Measurements from ENCODE around the gene SAMD4A. TPM values are rescaled to one million over a fixed set of nuclear protein-coding genes. Genes with fewer than 3 reads are reported as not detected.

The SAMD4A gene
- total RNA-seq, 1 experiment from 2014 or later: 77.2 TPM

GRCh38 chr14:54580933-54581332 is 14.0 kb downstream of the SAMD4A start:
- peaks cover 99% of the 10 kb centered on the region for H3K79me2 ChIP-seq (ENCODE audit: low read length)
- H3K27me3 ChIP-seq (ENCODE audit: low read length): no peaks in the 10 kb centered on the region
- no peak overlapping the region for H3K27ac ChIP-seq (ENCODE audit: low read length)
- peaks cover 87% of the 10 kb centered on the region for H3K36me3 ChIP-seq (ENCODE audit: insufficient read depth, low read length)
- H2AFZ ChIP-seq (ENCODE audit: low read length): no peak overlapping the region
- H3K4me1 ChIP-seq (ENCODE audit: low read length): peaks cover 31% of the 10 kb centered on the region
- H3K4me3 ChIP-seq (ENCODE audit: low read length): no peak overlapping the region
- no peak for DNase-seq
- no peaks in the 10 kb centered on the region for H3K9me2 ChIP-seq (replicated peaks; ENCODE audit: insufficient read depth, low read length)
- H3K9me3 ChIP-seq (ENCODE audit: low read length): no peaks in the 10 kb centered on the region
- peaks cover 72% of the 10 kb centered on the region for H4K20me1 ChIP-seq (ENCODE audit: insufficient read depth, low read depth, low read length)
- H3K9ac ChIP-seq (ENCODE audit: low read length): no peak overlapping the region
- H3K4me2 ChIP-seq (ENCODE audit: low read depth, low read length, poor library complexity, severe bottlenecking): no peak overlapping the region

GRCh38 chr14:54582334-54582733 is 15.4 kb downstream of the SAMD4A start:
- Histone ChIP-seq H3K9me3 (ENCODE audit: low read length) (no peaks in the 10 kb centered on the region), H4K20me1 (ENCODE audit: insufficient read depth, low read depth, low read length) (peaks cover 60% of the 10 kb centered on the region), H3K79me2 (ENCODE audit: low read length) (peaks cover 99% of the 10 kb centered on the region)

GRCh38 chr14:54584097-54584496 is 17.2 kb downstream of the SAMD4A start:
- Histone ChIP-seq H2AFZ (ENCODE audit: low read length) (no peak overlapping the region), H3K9ac (ENCODE audit: low read length) (no peak overlapping the region), H3K79me2 (ENCODE audit: low read length) (peaks cover 100% of the 10 kb centered on the region), H3K4me2 (ENCODE audit: low read depth, low read length, poor library complexity, severe bottlenecking) (no peak overlapping the region), H4K20me1 (ENCODE audit: insufficient read depth, low read depth, low read length) (peaks cover 49% of the 10 kb centered on the region), H3K36me3 (ENCODE audit: insufficient read depth, low read length) (peaks cover 85% of the 10 kb centered on the region), H3K9me3 (ENCODE audit: low read length) (no peaks in the 10 kb centered on the region), H3K4me1 (ENCODE audit: low read length) (peaks cover 39% of the 10 kb centered on the region), H3K27me3 (ENCODE audit: low read length) (no peaks in the 10 kb centered on the region), H3K4me3 (ENCODE audit: low read length) (no peak overlapping the region), H3K27ac (ENCODE audit: low read length) (no peak overlapping the region), H3K9me2 (replicated peaks; ENCODE audit: insufficient read depth, low read length) (no peaks in the 10 kb centered on the region)
- no peak for DNase-seq

More at GRCh38 chr14:54582334-54582733, 15.4 kb downstream of the SAMD4A start:
- Histone ChIP-seq H3K4me3 (ENCODE audit: low read length) (no peak overlapping the region), H3K4me2 (ENCODE audit: low read depth, low read length, poor library complexity, severe bottlenecking) (no peak overlapping the region), H3K36me3 (ENCODE audit: insufficient read depth, low read length) (peaks cover 85% of the 10 kb centered on the region), H2AFZ (ENCODE audit: low read length) (no peak overlapping the region), H3K9ac (ENCODE audit: low read length) (no peak overlapping the region), H3K9me2 (replicated peaks; ENCODE audit: insufficient read depth, low read length) (no peaks in the 10 kb centered on the region), H3K4me1 (ENCODE audit: low read length) (peaks cover 33% of the 10 kb centered on the region), H3K27ac (ENCODE audit: low read length) (no peak overlapping the region), H3K27me3 (ENCODE audit: low read length) (no peaks in the 10 kb centered on the region)
- DNase-seq: no peak

- Histone ChIP-seq H3K9ac (ENCODE audit: low read length) (no peak overlapping the region), H3K9me3 (ENCODE audit: low read length) (no peaks in the 10 kb centered on the region), H3K27ac (ENCODE audit: low read length) (no peak overlapping the region), H3K79me2 (ENCODE audit: low read length) (peaks cover 100% of the 10 kb centered on the region), H2AFZ (ENCODE audit: low read length) (no peak overlapping the region), H3K27me3 (ENCODE audit: low read length) (no peaks in the 10 kb centered on the region), H3K9me2 (replicated peaks; ENCODE audit: insufficient read depth, low read length) (no peaks in the 10 kb centered on the region), H3K4me2 (ENCODE audit: low read depth, low read length, poor library complexity, severe bottlenecking) (no peak overlapping the region), H4K20me1 (ENCODE audit: insufficient read depth, low read depth, low read length) (peaks cover 49% of the 10 kb centered on the region), H3K4me3 (ENCODE audit: low read length) (no peak overlapping the region), H3K36me3 (ENCODE audit: insufficient read depth, low read length) (peaks cover 86% of the 10 kb centered on the region), H3K4me1 (ENCODE audit: low read length) (peaks cover 43% of the 10 kb centered on the region)
- DNase-seq: no peak
Observed at GRCh38 chr14:54585214-54585613, 18.3 kb downstream of the SAMD4A start.

- H3K36me3 ChIP-seq (ENCODE audit: insufficient read depth, low read length): peaks cover 83% of the 10 kb centered on the region
- DNase-seq: no peak
- H3K9me2 ChIP-seq (replicated peaks; ENCODE audit: insufficient read depth, low read length): no peaks in the 10 kb centered on the region
- H4K20me1 ChIP-seq (ENCODE audit: insufficient read depth, low read depth, low read length): peaks cover 41% of the 10 kb centered on the region
- no peaks in the 10 kb centered on the region for H3K9me3 ChIP-seq (ENCODE audit: low read length)
- H3K4me2 ChIP-seq (ENCODE audit: low read depth, low read length, poor library complexity, severe bottlenecking): no peak overlapping the region
- H3K4me3 ChIP-seq (ENCODE audit: low read length): no peak overlapping the region
- H3K9ac ChIP-seq (ENCODE audit: low read length): no peak overlapping the region
- no peaks in the 10 kb centered on the region for H3K27me3 ChIP-seq (ENCODE audit: low read length)
- H3K27ac ChIP-seq (ENCODE audit: low read length): no peak overlapping the region
- H3K79me2 ChIP-seq (ENCODE audit: low read length): peaks cover 100% of the 10 kb centered on the region
- peaks cover 45% of the 10 kb centered on the region for H3K4me1 ChIP-seq (ENCODE audit: low read length)
- H2AFZ ChIP-seq (ENCODE audit: low read length): no peak overlapping the region
Observed at GRCh38 chr14:54589076-54589475, 22.1 kb downstream of the SAMD4A start.

- peaks cover 83% of the 10 kb centered on the region for H3K36me3 ChIP-seq (ENCODE audit: insufficient read depth, low read length)
- H3K4me1 ChIP-seq (ENCODE audit: low read length): peaks cover 45% of the 10 kb centered on the region
- no peak overlapping the region for H3K27ac ChIP-seq (ENCODE audit: low read length)
- no peak overlapping the region for H3K4me2 ChIP-seq (ENCODE audit: low read depth, low read length, poor library complexity, severe bottlenecking)
- no peaks in the 10 kb centered on the region for H3K9me2 ChIP-seq (replicated peaks; ENCODE audit: insufficient read depth, low read length)
- no peak overlapping the region for H2AFZ ChIP-seq (ENCODE audit: low read length)
- no peaks in the 10 kb centered on the region for H3K9me3 ChIP-seq (ENCODE audit: low read length)
- peaks cover 100% of the 10 kb centered on the region for H3K79me2 ChIP-seq (ENCODE audit: low read length)
- no peaks in the 10 kb centered on the region for H3K27me3 ChIP-seq (ENCODE audit: low read length)
- no peak overlapping the region for H3K9ac ChIP-seq (ENCODE audit: low read length)
- H4K20me1 ChIP-seq (ENCODE audit: insufficient read depth, low read depth, low read length): peaks cover 39% of the 10 kb centered on the region
- DNase-seq: no peak
- H3K4me3 ChIP-seq (ENCODE audit: low read length): no peak overlapping the region
Observed at GRCh38 chr14:54589843-54590242, 22.9 kb downstream of the SAMD4A start.

- DNase-seq: no peak
- Histone ChIP-seq H4K20me1 (ENCODE audit: insufficient read depth, low read depth, low read length) (peaks cover 40% of the 10 kb centered on the region), H3K36me3 (ENCODE audit: insufficient read depth, low read length) (peaks cover 81% of the 10 kb centered on the region), H3K27me3 (ENCODE audit: low read length) (no peaks in the 10 kb centered on the region), H3K9ac (ENCODE audit: low read length) (no peak overlapping the region), H3K79me2 (ENCODE audit: low read length) (peaks cover 99% of the 10 kb centered on the region), H3K4me3 (ENCODE audit: low read length) (no peak overlapping the region), H3K4me1 (ENCODE audit: low read length) (peaks cover 45% of the 10 kb centered on the region), H2AFZ (ENCODE audit: low read length) (no peak overlapping the region), H3K4me2 (ENCODE audit: low read depth, low read length, poor library complexity, severe bottlenecking) (no peak overlapping the region), H3K9me2 (replicated peaks; ENCODE audit: insufficient read depth, low read length) (no peaks in the 10 kb centered on the region), H3K27ac (ENCODE audit: low read length) (no peak overlapping the region), H3K9me3 (ENCODE audit: low read length) (no peaks in the 10 kb centered on the region)
Observed at GRCh38 chr14:54590481-54590880, 23.6 kb downstream of the SAMD4A start.

- no peaks in the 10 kb centered on the region for H3K9me3 ChIP-seq (ENCODE audit: low read length)
- H3K4me1 ChIP-seq (ENCODE audit: low read length): peaks cover 45% of the 10 kb centered on the region
- peaks cover 44% of the 10 kb centered on the region for H4K20me1 ChIP-seq (ENCODE audit: insufficient read depth, low read depth, low read length)
- no peak overlapping the region for H3K4me3 ChIP-seq (ENCODE audit: low read length)
- H3K9me2 ChIP-seq (replicated peaks; ENCODE audit: insufficient read depth, low read length): no peaks in the 10 kb centered on the region
- no peak overlapping the region for H3K27ac ChIP-seq (ENCODE audit: low read length)
- H3K79me2 ChIP-seq (ENCODE audit: low read length): peaks cover 99% of the 10 kb centered on the region
- no peak overlapping the region for H2AFZ ChIP-seq (ENCODE audit: low read length)
- no peaks in the 10 kb centered on the region for H3K27me3 ChIP-seq (ENCODE audit: low read length)
- no peak overlapping the region for H3K9ac ChIP-seq (ENCODE audit: low read length)
- peaks cover 78% of the 10 kb centered on the region for H3K36me3 ChIP-seq (ENCODE audit: insufficient read depth, low read length)
- no peak overlapping the region for H3K4me2 ChIP-seq (ENCODE audit: low read depth, low read length, poor library complexity, severe bottlenecking)
- no peak for DNase-seq
Observed at GRCh38 chr14:54591461-54591860, 24.5 kb downstream of the SAMD4A start.

- H3K9ac ChIP-seq (ENCODE audit: low read length): no peak overlapping the region
- H3K9me3 ChIP-seq (ENCODE audit: low read length): no peaks in the 10 kb centered on the region
- H3K4me1 ChIP-seq (ENCODE audit: low read length): peaks cover 45% of the 10 kb centered on the region
- H3K4me2 ChIP-seq (ENCODE audit: low read depth, low read length, poor library complexity, severe bottlenecking): no peak overlapping the region
- DNase-seq: no peak
- no peak overlapping the region for H3K27ac ChIP-seq (ENCODE audit: low read length)
- peaks cover 99% of the 10 kb centered on the region for H3K79me2 ChIP-seq (ENCODE audit: low read length)
- peaks cover 81% of the 10 kb centered on the region for H3K36me3 ChIP-seq (ENCODE audit: insufficient read depth, low read length)
- H3K4me3 ChIP-seq (ENCODE audit: low read length): no peak overlapping the region
- no peaks in the 10 kb centered on the region for H3K9me2 ChIP-seq (replicated peaks; ENCODE audit: insufficient read depth, low read length)
- H2AFZ ChIP-seq (ENCODE audit: low read length): no peak overlapping the region
- H4K20me1 ChIP-seq (ENCODE audit: insufficient read depth, low read depth, low read length): peaks cover 48% of the 10 kb centered on the region
- H3K27me3 ChIP-seq (ENCODE audit: low read length): no peaks in the 10 kb centered on the region
Observed at GRCh38 chr14:54591866-54592265, 24.9 kb downstream of the SAMD4A start.

Measured in Karpas-422 (cell line).